ENCODE results near the gene TPP2. TPM values are rescaled to one million over a fixed set of nuclear protein-coding genes. Genes with fewer than 3 reads are reported as not detected.

TPP2 gene
- polyA plus RNA-seq, 1 donor (not counting 4 experiments of a cell fraction or from before 2014, with no cell fraction given): 41.2 TPM

DNA sequence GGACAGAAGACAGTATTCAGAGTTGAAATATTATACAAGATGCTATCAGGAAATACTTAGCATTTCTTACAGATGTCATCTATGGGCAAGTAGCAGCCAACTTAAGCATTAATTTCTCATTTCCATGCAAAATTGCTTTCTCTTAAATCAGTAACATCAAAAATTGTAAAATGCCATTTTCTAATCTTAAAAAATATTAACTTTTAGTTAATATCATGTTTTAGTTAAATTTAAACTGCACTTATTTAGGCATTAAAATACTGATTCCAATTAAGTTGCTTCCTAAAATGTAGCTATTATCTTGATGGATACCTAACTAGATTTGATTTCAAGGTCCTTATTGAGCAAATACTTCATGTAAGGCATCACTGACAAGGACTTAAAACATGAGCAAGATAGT is 70.2 kb downstream of the TPP2 start:
- TF ChIP-seq EZH2 (IDR thresholded peaks at IDR 0.05; ENCODE audit: low read length): no peak
- Histone ChIP-seq H3K4me1 (ENCODE audit: control insufficient read depth, extremely low read depth, insufficient read depth, low read length) (no peaks in the 10 kb centered on the region), H4K20me1 (ENCODE audit: control insufficient read depth, extremely low read depth, insufficient read depth, low read length) (no peaks in the 10 kb centered on the region), H3K36me3 (ENCODE audit: control insufficient read depth in 2 of 2, extremely low read depth in 1 of 2, insufficient read depth in 2 of 2, low read length in 2 of 2) (peaks cover 5 to 7% of the 10 kb centered on the region in 2 experiments), H3K4me3 (ENCODE audit: control insufficient read depth in 2 of 3, extremely low read depth in 1 of 3, insufficient read depth in 2 of 3, low read depth in 1 of 3, low read length in 3 of 3) (no peak overlapping the region), H3K27ac (ENCODE audit: control insufficient read depth, insufficient read depth, low read length) (no peak overlapping the region), H3K27me3 (ENCODE audit: control insufficient read depth, extremely low read depth, insufficient read depth, low read length) (no peaks in the 10 kb centered on the region), H2AFZ (ENCODE audit: control insufficient read depth, low read length) (no peak overlapping the region), H3K4me2 (ENCODE audit: control insufficient read depth, extremely low read depth, insufficient read depth, low read depth, low read length) (no peak overlapping the region), H3K9me3 (ENCODE audit: control insufficient read depth, low read depth, low read length) (no peaks in the 10 kb centered on the region), H3K9me1 (ENCODE audit: control insufficient read depth, extremely low read depth, insufficient read depth, low read length) (no peaks in the 10 kb centered on the region), H3K9ac (ENCODE audit: control insufficient read depth, extremely low read depth, insufficient read depth, low read length) (no peak overlapping the region), H3K79me2 (ENCODE audit: control insufficient read depth, insufficient read depth, low read length) (no peaks in the 10 kb centered on the region)
- FAIRE-seq (no peak), DNase-seq (ENCODE audit: low read depth, low spot score) (no peak)
- dilution Hi-C loops (cut with MboI; ENCODE audit: extremely low pct_ligation_motif_present, low sequenced_read_pairs): no loop called here

DNA sequence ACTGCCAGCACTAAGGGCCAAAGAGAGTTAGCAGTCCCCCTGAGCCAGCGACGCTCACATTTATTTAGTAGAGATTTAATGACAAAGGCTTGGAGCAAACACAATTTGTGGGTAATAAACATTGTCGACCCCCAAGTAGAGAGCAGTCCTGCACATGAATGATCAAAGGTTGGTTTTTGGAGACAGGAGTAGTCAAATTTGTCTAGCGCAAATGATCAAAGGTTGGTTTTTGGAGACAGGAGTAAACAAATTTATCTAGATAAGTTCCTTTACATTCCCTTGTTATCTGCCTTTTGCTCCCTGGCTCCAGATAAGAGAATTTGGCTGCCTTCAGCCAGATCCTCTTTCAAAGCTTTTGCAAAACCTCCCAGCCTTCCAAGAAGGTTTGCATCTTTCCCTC is 71.1 kb downstream of the TPP2 start:
- Histone ChIP-seq H2AFZ (ENCODE audit: control insufficient read depth, low read length) (no peak overlapping the region), H3K4me2 (ENCODE audit: control insufficient read depth, extremely low read depth, insufficient read depth, low read depth, low read length) (no peak overlapping the region), H3K36me3 (ENCODE audit: control insufficient read depth in 2 of 2, extremely low read depth in 1 of 2, insufficient read depth in 2 of 2, low read length in 2 of 2) (peaks cover 7% of the 10 kb centered on the region in 2 experiments), H3K4me3 (ENCODE audit: control insufficient read depth in 2 of 3, extremely low read depth in 1 of 3, insufficient read depth in 2 of 3, low read depth in 1 of 3, low read length in 3 of 3) (no peak overlapping the region), H3K27me3 (ENCODE audit: control insufficient read depth, extremely low read depth, insufficient read depth, low read length) (no peaks in the 10 kb centered on the region), H3K9ac (ENCODE audit: control insufficient read depth, extremely low read depth, insufficient read depth, low read length) (no peak overlapping the region), H3K4me1 (ENCODE audit: control insufficient read depth, extremely low read depth, insufficient read depth, low read length) (no peaks in the 10 kb centered on the region), H3K9me1 (ENCODE audit: control insufficient read depth, extremely low read depth, insufficient read depth, low read length) (no peaks in the 10 kb centered on the region), H4K20me1 (ENCODE audit: control insufficient read depth, extremely low read depth, insufficient read depth, low read length) (no peaks in the 10 kb centered on the region), H3K9me3 (ENCODE audit: control insufficient read depth, low read depth, low read length) (no peaks in the 10 kb centered on the region), H3K27ac (ENCODE audit: control insufficient read depth, insufficient read depth, low read length) (no peak overlapping the region), H3K79me2 (ENCODE audit: control insufficient read depth, insufficient read depth, low read length) (no peaks in the 10 kb centered on the region)
- dilution Hi-C loops (cut with MboI; ENCODE audit: extremely low pct_ligation_motif_present, low sequenced_read_pairs): no loop called here
- FAIRE-seq: no peak
- DNase-seq (ENCODE audit: low read depth, low spot score): no peak
- TF ChIP-seq EZH2 (IDR thresholded peaks at IDR 0.05; ENCODE audit: low read length): no peak
- TF ChIP-seq, protein P1, sequence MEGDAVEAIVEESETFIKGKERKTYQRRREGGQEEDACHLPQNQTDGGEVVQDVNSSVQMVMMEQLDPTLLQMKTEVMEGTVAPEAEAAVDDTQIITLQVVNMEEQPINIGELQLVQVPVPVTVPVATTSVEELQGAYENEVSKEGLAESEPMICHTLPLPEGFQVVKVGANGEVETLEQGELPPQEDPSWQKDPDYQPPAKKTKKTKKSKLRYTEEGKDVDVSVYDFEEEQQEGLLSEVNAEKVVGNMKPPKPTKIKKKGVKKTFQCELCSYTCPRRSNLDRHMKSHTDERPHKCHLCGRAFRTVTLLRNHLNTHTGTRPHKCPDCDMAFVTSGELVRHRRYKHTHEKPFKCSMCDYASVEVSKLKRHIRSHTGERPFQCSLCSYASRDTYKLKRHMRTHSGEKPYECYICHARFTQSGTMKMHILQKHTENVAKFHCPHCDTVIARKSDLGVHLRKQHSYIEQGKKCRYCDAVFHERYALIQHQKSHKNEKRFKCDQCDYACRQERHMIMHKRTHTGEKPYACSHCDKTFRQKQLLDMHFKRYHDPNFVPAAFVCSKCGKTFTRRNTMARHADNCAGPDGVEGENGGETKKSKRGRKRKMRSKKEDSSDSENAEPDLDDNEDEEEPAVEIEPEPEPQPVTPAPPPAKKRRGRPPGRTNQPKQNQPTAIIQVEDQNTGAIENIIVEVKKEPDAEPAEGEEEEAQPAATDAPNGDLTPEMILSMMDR (optimal IDR thresholded peaks at IDR 0.05 in 1 of 3, IDR thresholded peaks at IDR 0.05 in 1 of 3, conservative IDR thresholded peaks at IDR 0.05 in 1 of 3; ENCODE audit: extremely low read depth in 1 of 3, insufficient read depth in 2 of 3, low read length in 3 of 3): no peak

DNA sequence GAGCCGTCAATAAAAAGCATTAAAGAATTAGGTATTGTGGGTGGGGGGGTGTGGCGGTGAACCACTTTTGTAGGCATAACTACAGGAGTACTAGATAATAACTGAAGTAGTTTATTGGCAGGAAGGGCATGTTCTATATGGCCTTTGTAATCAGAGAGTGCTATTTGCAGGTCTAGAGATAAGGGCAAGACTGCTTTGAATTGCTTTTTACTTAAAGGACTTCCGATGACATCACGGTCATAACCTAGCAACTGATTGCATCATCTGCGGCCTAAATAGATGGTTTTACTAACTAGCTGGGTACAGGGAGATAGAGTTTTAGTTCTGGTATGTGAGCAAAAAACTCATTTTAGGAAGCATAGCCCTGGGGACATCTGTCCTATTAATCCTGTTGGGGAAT is 73.3 kb downstream of the TPP2 start:
- Histone ChIP-seq H3K36me3 (ENCODE audit: control insufficient read depth in 2 of 2, extremely low read depth in 1 of 2, insufficient read depth in 2 of 2, low read length in 2 of 2) (peaks cover 7 to 10% of the 10 kb centered on the region in 2 experiments), H3K4me1 (ENCODE audit: control insufficient read depth, extremely low read depth, insufficient read depth, low read length) (no peaks in the 10 kb centered on the region), H3K27ac (ENCODE audit: control insufficient read depth, insufficient read depth, low read length) (no peak overlapping the region), H3K9me1 (ENCODE audit: control insufficient read depth, extremely low read depth, insufficient read depth, low read length) (no peaks in the 10 kb centered on the region), H2AFZ (ENCODE audit: control insufficient read depth, low read length) (no peak overlapping the region), H3K27me3 (ENCODE audit: control insufficient read depth, extremely low read depth, insufficient read depth, low read length) (no peaks in the 10 kb centered on the region), H3K4me2 (ENCODE audit: control insufficient read depth, extremely low read depth, insufficient read depth, low read depth, low read length) (no peak overlapping the region), H3K4me3 (ENCODE audit: control insufficient read depth in 2 of 3, extremely low read depth in 1 of 3, insufficient read depth in 2 of 3, low read depth in 1 of 3, low read length in 3 of 3) (no peak overlapping the region), H3K9ac (ENCODE audit: control insufficient read depth, extremely low read depth, insufficient read depth, low read length) (no peak overlapping the region), H3K9me3 (ENCODE audit: control insufficient read depth, low read depth, low read length) (no peaks in the 10 kb centered on the region), H3K79me2 (ENCODE audit: control insufficient read depth, insufficient read depth, low read length) (no peaks in the 10 kb centered on the region), H4K20me1 (ENCODE audit: control insufficient read depth, extremely low read depth, insufficient read depth, low read length) (no peaks in the 10 kb centered on the region)
- FAIRE-seq (no peak), DNase-seq (ENCODE audit: low read depth, low spot score) (no peak)
- dilution Hi-C loops (cut with MboI; ENCODE audit: extremely low pct_ligation_motif_present, low sequenced_read_pairs): no loop called here
- TF ChIP-seq, protein P1 (optimal IDR thresholded peaks at IDR 0.05 in 1 of 3, IDR thresholded peaks at IDR 0.05 in 1 of 3, conservative IDR thresholded peaks at IDR 0.05 in 1 of 3; ENCODE audit: extremely low read depth in 1 of 3, insufficient read depth in 2 of 3, low read length in 3 of 3): no peak
- TF ChIP-seq EZH2 (IDR thresholded peaks at IDR 0.05; ENCODE audit: low read length): no peak
